IMR-90 (cell line): ENCODE results near the gene NFYC. TPM values are rescaled to one million over a fixed set of nuclear protein-coding genes. Genes with fewer than 3 reads are reported as not detected.

Experiments
- ATAC-seq: fragments of 200-7000 bp; cut with Tn5 transposase; 2 replicates; pipeline ENCODE4 v1.9.1; 2020; ENCODE audit warnings: low read depth, mild to moderate bottlenecking, moderate library complexity
- BruUV-seq: library from RNA; stranded (reverse); fragments of 400-500 nt; replicated peaks from 2 replicates; lab custom pipeline; 2021; lab: Mats Ljungman, UMichigan
- CTCF ChIA-PET: fragments of 300-600 bp; formaldehyde crosslinking; extraction: SDS; loops from one replicate; lab custom pipeline; 2021; ENCODE audit warnings: antibody characterized with exemption; lab: Yijun Ruan, JAX
- POLR2A ChIA-PET: fragments of 300-600 bp; sonication (Branson Sonifier 250); formaldehyde crosslinking; loops from one replicate; lab custom pipeline; 2022; ENCODE audit warnings: antibody characterized with exemption; ENCODE audit not compliant: unreplicated experiment; lab: Charles Lee
- DNase-seq: peaks from one replicate; pipeline ENCODE4 v3.0.0; 2013
- H2AFZ ChIP-seq: replicated peaks from 2 replicates; pipeline ENCODE3; 2013; ENCODE audit warnings: low read length, mild to moderate bottlenecking; ENCODE audit not compliant: poor library complexity
- H2AK5ac ChIP-seq: 2 replicates; pipeline ENCODE4 v1.6.1; 2013; ENCODE audit warnings: low read depth, low read length, inconsistent platforms
- H2AK9ac ChIP-seq: replicated peaks from 2 replicates; pipeline ENCODE3; 2013; ENCODE audit warnings: mild to moderate bottlenecking, low read depth, low read length, moderate library complexity; ENCODE audit not compliant: poor library complexity
- H2BK120ac ChIP-seq: 2 replicates; pipeline ENCODE4 v1.6.1; 2013; ENCODE audit warnings: low read depth, low read length, inconsistent platforms
- H2BK15ac ChIP-seq: 3 replicates; pipeline ENCODE4 v1.6.1; 2013; ENCODE audit warnings: low read depth, low read length, inconsistent platforms
- H2BK20ac ChIP-seq: 2 replicates; pipeline ENCODE4 v1.6.1; 2013; ENCODE audit warnings: low read depth, mild to moderate bottlenecking, inconsistent platforms, low read length, moderate library complexity
- H2BK5ac ChIP-seq: 2 replicates; pipeline ENCODE4 v1.6.1; 2013; ENCODE audit warnings: mild to moderate bottlenecking, low read depth, low read length, inconsistent platforms; ENCODE audit not compliant: poor library complexity, severe bottlenecking
- H3K14ac ChIP-seq: replicated peaks from 2 replicates; pipeline ENCODE4 v1.6.1; 2013; ENCODE audit warnings: low read depth, low read length, inconsistent platforms
- H3K18ac ChIP-seq: 2 replicates; pipeline ENCODE4 v1.6.1; 2013; ENCODE audit warnings: low read depth, low read length, control low read depth
- H3K23ac ChIP-seq: 2 replicates; pipeline ENCODE4 v1.6.1; 2013; ENCODE audit warnings: low read depth, low read length, inconsistent platforms
- H3K27ac ChIP-seq: 2 replicates; pipeline ENCODE4 v1.5.1; 2013; ENCODE audit warnings: mild to moderate bottlenecking, control low read depth, low read length; ENCODE audit not compliant: insufficient read depth
- H3K27me3 ChIP-seq: 2 replicates; pipeline ENCODE4 v1.6.1; 2013; ENCODE audit warnings: low read length; ENCODE audit not compliant: control insufficient read depth, insufficient read depth
- H3K36me3 ChIP-seq: 2 replicates; pipeline ENCODE4 v1.6.1; 2013; ENCODE audit warnings: low read length, mixed read lengths; ENCODE audit not compliant: control insufficient read depth, insufficient read depth
- H3K4ac ChIP-seq: 2 replicates; pipeline ENCODE4 v1.6.1; 2013; ENCODE audit warnings: low read depth, low read length, inconsistent platforms
- H3K4me1 ChIP-seq: 2 replicates; pipeline ENCODE4 v1.6.1; 2013; ENCODE audit warnings: low read length, mixed read lengths; ENCODE audit not compliant: control insufficient read depth, insufficient read depth
- H3K4me2 ChIP-seq: 2 replicates; pipeline ENCODE4 v1.6.1; 2013; ENCODE audit warnings: low read depth, mild to moderate bottlenecking, control low read depth, low read length, moderate library complexity
- H3K4me3 ChIP-seq: 2 replicates; pipeline ENCODE4 v1.5.1; 2013; ENCODE audit warnings: low read depth, mild to moderate bottlenecking, control low read depth, low read length, moderate library complexity; ENCODE audit not compliant: insufficient read depth
- H3K56ac ChIP-seq: 2 replicates; pipeline ENCODE4 v1.6.1; 2013; ENCODE audit warnings: low read length, inconsistent platforms; ENCODE audit not compliant: insufficient read depth; ENCODE audit errors: extremely low read depth
- H3K79me1 ChIP-seq, 2 experiments: 2 replicates each; pipeline ENCODE4 v1.6.1; 2013; ENCODE audit warnings: low read length in 2 of 2, inconsistent platforms in 1 of 2, low read depth in 1 of 2
- H3K9ac ChIP-seq: 2 replicates; pipeline ENCODE4 v1.6.1; 2013; ENCODE audit warnings: low read depth, low read length, control low read depth
- H3K9me1 ChIP-seq: 2 replicates; pipeline ENCODE4 v1.6.1; 2013; ENCODE audit warnings: low read length, inconsistent platforms; ENCODE audit not compliant: insufficient read depth
- H3K9me3 ChIP-seq: 2 replicates; pipeline ENCODE4 v1.6.1; 2013; ENCODE audit warnings: low read length; ENCODE audit not compliant: control insufficient read depth, insufficient read depth
- H4K20me1 ChIP-seq: 2 replicates; pipeline ENCODE4 v1.6.1; 2013; ENCODE audit warnings: low read length, inconsistent platforms; ENCODE audit not compliant: insufficient read depth
- H4K5ac ChIP-seq: 2 replicates; pipeline ENCODE4 v1.6.1; 2013; ENCODE audit warnings: mild to moderate bottlenecking, low read depth, low read length, control low read depth
- H4K8ac ChIP-seq, 2 experiments: 2 replicates each; pipeline ENCODE4 v1.6.1; 2013; ENCODE audit warnings: low read depth in 2 of 2, low read length in 2 of 2, control low read depth in 1 of 2, inconsistent platforms in 1 of 2
- H4K91ac ChIP-seq: 2 replicates; pipeline ENCODE4 v1.6.1; 2013; ENCODE audit warnings: low read depth, low read length, inconsistent platforms; ENCODE audit not compliant: insufficient read depth
- BHLHE40 ChIP-seq: fragments of 150-350 bp; IDR thresholded peaks from 2 replicates; pipeline ENCODE4 v1.6.1; 2016; ENCODE audit warnings: mild to moderate bottlenecking, low read depth, low read length
- CEBPB ChIP-seq: IDR thresholded peaks from 2 replicates; pipeline ENCODE4 v1.6.1; 2012; ENCODE audit warnings: low read depth, low read length, improper control_type of control experiment
- CHD1 ChIP-seq: IDR thresholded peaks from 2 replicates; pipeline ENCODE4 v1.6.1; 2012; ENCODE audit warnings: low read depth, low read length, improper control_type of control experiment
- MAFK ChIP-seq: IDR thresholded peaks from 2 replicates; pipeline ENCODE4 v1.6.1; 2012; ENCODE audit warnings: low read depth, low read length, improper control_type of control experiment
- MAZ ChIP-seq: IDR thresholded peaks from 2 replicates; pipeline ENCODE4 v1.6.1; 2012; ENCODE audit warnings: low read depth, mild to moderate bottlenecking, low read length, improper control_type of control experiment, moderate library complexity, borderline replicate concordance
- NFE2L2 ChIP-seq: fragments of 150-350 bp; IDR thresholded peaks from 2 replicates; pipeline ENCODE4 v1.6.1; 2016; ENCODE audit warnings: low read depth, mild to moderate bottlenecking, low read length
- POLR2A ChIP-seq: IDR thresholded peaks from 2 replicates; pipeline ENCODE4 v1.6.1; 2012; ENCODE audit warnings: mild to moderate bottlenecking, low read depth, low read length
- RCOR1 ChIP-seq: IDR thresholded peaks from 2 replicates; pipeline ENCODE4 v1.6.1; 2012; ENCODE audit warnings: mild to moderate bottlenecking, low read length, improper control_type of control experiment; ENCODE audit not compliant: insufficient replicate concordance
- USF2 ChIP-seq: fragments of 150-350 bp; IDR thresholded peaks from 2 replicates; pipeline ENCODE4 v1.6.1; 2017; ENCODE audit warnings: mild to moderate bottlenecking, antibody characterized with exemption, low read length, low read depth
- WGBS, 2 experiments: methylation state at CpG; one replicate each; pipeline versions ENCODE4 v1.1.5 to v1.1.7; 2013; ENCODE audit warnings: missing lambda C conversion rate in 2 of 2; ENCODE audit not compliant: insufficient read length in 1 of 2; ENCODE audit errors: extremely low coverage in 2 of 2; 5-methylcytosine and 5-hydroxymethylcytosine counted together
- dilution Hi-C: fragments of 300-500 bp; cut with HindIII; formaldehyde crosslinking; loops from one replicate; pipeline ENCODE4 v1.14.3; 2018; ENCODE audit warnings: low sequenced_read_pairs; ENCODE audit not compliant: unreplicated experiment
- in situ Hi-C: fragments of 300-500 bp; cut with MboI; formaldehyde crosslinking; loops from 3 replicates; pipeline ENCODE4 v1.14.3; 2019; ENCODE audit warnings: low sequenced_read_pairs, inconsistent platforms, mixed read lengths
- intact Hi-C: fragments of 100-400 bp; cut with micrococcal nuclease; formaldehyde crosslinking; loops from 2 replicates; pipeline ENCODE4 v1.10.0; 2022
- polyA plus RNA-seq, 3 experiments: library from polyadenylated mRNA; depleted of rRNA; stranded (reverse); fragments of >200 nt; gene quantifications; 2 replicates each; pipeline ENCODE4 v1.2.3, GENCODE V29; 2012; ENCODE audit warnings: low replicate concordance in 1 of 3
- total RNA-seq: library from RNA; depleted of rRNA; stranded (reverse); fragments of >200 nt; gene quantifications from 2 replicates; pipeline ENCODE4 v1.2.3, GENCODE V29; 2012

NFYC gene
- total and polyA plus RNA-seq, 2 of the 4 experiments (the other 2 are of a cell fraction), result 45.2 to 62.2 TPM

- DNase-seq, result no peak
- no peak overlapping the region for H2BK120ac ChIP-seq
- peaks cover 3% of the 10 kb centered on the region; the same call in 1 of the 2 replicates for H3K36me3 ChIP-seq
- BruUV-seq, result no TSS peak
- no peak overlapping the region for H3K4me2 ChIP-seq
- no peaks in the 10 kb centered on the region for H3K27me3 ChIP-seq
- H3K27ac ChIP-seq, result no peak overlapping the region
- no peak overlapping the region for H4K91ac ChIP-seq
- no peak overlapping the region for H3K14ac ChIP-seq
- in situ Hi-C loops, result no loop called here
- H2AK5ac ChIP-seq, result no peak overlapping the region
- H4K20me1 ChIP-seq, result peaks cover 8% of the 10 kb centered on the region; the same call in 1 of the 2 replicates
- peak overlapping the region; percentile 2; the same call in 1 of the 2 replicates for H4K5ac ChIP-seq
- no peak overlapping the region for H3K23ac ChIP-seq
- H3K9me1 ChIP-seq, result peaks cover 3% of the 10 kb centered on the region; the same call in 1 of the 2 replicates
- ChIA-PET POLR2A (no interaction called here), CTCF (interaction anchor here (0.6 to 1.4 kb wide), 2 partner anchors 20 to 47 kb away, joined by 3 read pairs; no protein-coding TSS in a partner anchor)
- intact Hi-C loops, result no loop called here
- H2BK5ac ChIP-seq, result no peak overlapping the region
- no peak overlapping the region for H3K9ac ChIP-seq
- H2AK9ac ChIP-seq, result no peak overlapping the region
- TF ChIP-seq MAZ, result no peak
- TF ChIP-seq POLR2A, result no peak
- TF ChIP-seq NFE2L2, result no peak
- no peak for TF ChIP-seq BHLHE40
- no peak for TF ChIP-seq CHD1
- no peak for TF ChIP-seq RCOR1
- no peak for TF ChIP-seq MAFK
- no peak for TF ChIP-seq USF2
- TF ChIP-seq CEBPB, result peak; percentile 22; the same call in 1 of the 2 replicates
- dilution Hi-C loops, result no loop called here
- H3K18ac ChIP-seq, result no peak overlapping the region
- H2BK15ac ChIP-seq, result no peak overlapping the region
- no peak for ATAC-seq
- no peak overlapping the region for H3K56ac ChIP-seq
- H4K8ac ChIP-seq, result no peak overlapping the region
- peaks cover 2% of the 10 kb centered on the region; the same call in 1 of the 2 replicates for H3K4me1 ChIP-seq
- 100% methylated on average over 2 of the region's 8 CpGs; no CpG with 5 or more reads in 1 of the 2 experiments for WGBS, 2 experiments
- H3K4me3 ChIP-seq, result no peak overlapping the region
- no peak overlapping the region for H2BK20ac ChIP-seq
- no peak overlapping the region for H2AFZ ChIP-seq
- H3K79me1 ChIP-seq, result peaks cover 21 to 63% of the 10 kb centered on the region in 2 experiments
- H3K4ac ChIP-seq, result no peak overlapping the region
- no peaks in the 10 kb centered on the region for H3K9me3 ChIP-seq
Observed at GRCh38 chr1:40723196-40723955, 31.9 kb downstream of the NFYC start.
